H9 (cell line): ENCODE data around the gene AHI1. TPM values are rescaled to one million over a fixed set of nuclear protein-coding genes. Genes with fewer than 3 reads are reported as not detected.

Experiments used
- DNase-seq: peaks from one replicate; pipeline ENCODE4 v3.0.0-alpha.2; 2017
- H2AFZ ChIP-seq: one replicate; pipeline ENCODE4 v1.6.1; 2013; ENCODE audit warnings: mild to moderate bottlenecking, low read length, control low read depth, moderate library complexity
- H2AK5ac ChIP-seq: 2 replicates; pipeline ENCODE4 v1.6.1; 2013; ENCODE audit warnings: low read length, control low read depth, mixed read lengths; ENCODE audit not compliant: insufficient read length
- H2BK120ac ChIP-seq: one replicate; pipeline ENCODE4 v1.6.1; 2013; ENCODE audit warnings: low read depth, mild to moderate bottlenecking, low read length, control low read depth, inconsistent platforms; ENCODE audit not compliant: poor library complexity, severe bottlenecking
- H2BK12ac ChIP-seq: 2 replicates; pipeline ENCODE4 v1.6.1; 2013; ENCODE audit warnings: low read length, control low read depth, mixed read lengths, low read depth; ENCODE audit not compliant: insufficient read length
- H2BK15ac ChIP-seq: 2 replicates; pipeline ENCODE4 v1.6.1; 2013; ENCODE audit warnings: low read depth, low read length, control low read depth
- H2BK20ac ChIP-seq: one replicate; pipeline ENCODE4 v1.6.1; 2013; ENCODE audit warnings: low read depth, mild to moderate bottlenecking, low read length, control low read depth, inconsistent platforms; ENCODE audit not compliant: poor library complexity, severe bottlenecking
- H2BK5ac ChIP-seq: 2 replicates; pipeline ENCODE4 v1.6.1; 2013; ENCODE audit warnings: low read length, control low read depth, mixed read lengths; ENCODE audit not compliant: insufficient read length
- H3K14ac ChIP-seq: 2 replicates; pipeline ENCODE4 v1.6.1; 2013; ENCODE audit warnings: low read length, control low read depth; ENCODE audit not compliant: insufficient read depth
- H3K18ac ChIP-seq: 2 replicates; pipeline ENCODE4 v1.6.1; 2013; ENCODE audit warnings: low read depth, mild to moderate bottlenecking, mixed read lengths, low read length, control low read depth; ENCODE audit not compliant: insufficient read length
- H3K23ac ChIP-seq: 2 replicates; pipeline ENCODE4 v1.6.1; 2013; ENCODE audit warnings: low read length, control low read depth, mixed read lengths, low read depth; ENCODE audit not compliant: insufficient read length
- H3K23me2 ChIP-seq: 2 replicates; pipeline ENCODE4 v1.6.1; 2013; ENCODE audit warnings: low read depth, mild to moderate bottlenecking, mixed read lengths, low read length, control low read depth; ENCODE audit not compliant: insufficient read length, poor library complexity, severe bottlenecking
- H3K27ac ChIP-seq: 2 replicates; pipeline ENCODE4 v1.5.1; 2013; ENCODE audit warnings: low read length, control low read depth, mixed read lengths, low read depth; ENCODE audit not compliant: insufficient read length
- H3K27me3 ChIP-seq: 2 replicates; pipeline ENCODE4 v1.6.1; 2013; ENCODE audit warnings: low read length, control low read depth, inconsistent platforms; ENCODE audit not compliant: insufficient read depth
- H3K4ac ChIP-seq: 2 replicates; pipeline ENCODE4 v1.6.1; 2013; ENCODE audit warnings: low read depth, mild to moderate bottlenecking, control low read depth, inconsistent platforms, low read length, moderate library complexity
- H3K4me1 ChIP-seq: 2 replicates; pipeline ENCODE4 v1.6.1; 2013; ENCODE audit warnings: low read length, control low read depth, inconsistent platforms; ENCODE audit not compliant: insufficient read depth
- H3K4me2 ChIP-seq: 2 replicates; pipeline ENCODE4 v1.6.1; 2013; ENCODE audit warnings: low read length, control low read depth, mixed read lengths; ENCODE audit not compliant: insufficient read length, insufficient read depth
- H3K56ac ChIP-seq: 2 replicates; pipeline ENCODE4 v1.6.1; 2013; ENCODE audit warnings: low read depth, mild to moderate bottlenecking, mixed read lengths, low read length, control low read depth; ENCODE audit not compliant: insufficient read length
- H3K79me1 ChIP-seq: 2 replicates; pipeline ENCODE4 v1.6.1; 2013; ENCODE audit warnings: low read depth, mild to moderate bottlenecking, moderate library complexity, low read length, control low read depth, inconsistent platforms; ENCODE audit not compliant: insufficient read depth, poor library complexity, severe bottlenecking
- H3K79me2 ChIP-seq: 2 replicates; pipeline ENCODE4 v1.6.1; 2013; ENCODE audit warnings: low read length, control low read depth, inconsistent platforms; ENCODE audit not compliant: insufficient read depth
- H3K9ac ChIP-seq: 2 replicates; pipeline ENCODE4 v1.6.1; 2013; ENCODE audit warnings: low read length, control low read depth, mixed read lengths; ENCODE audit not compliant: insufficient read length; ENCODE audit errors: extremely low read depth
- H3K9me3 ChIP-seq: one replicate; pipeline ENCODE4 v1.6.1; 2013; ENCODE audit warnings: low read depth, low read length, inconsistent platforms; ENCODE audit not compliant: control insufficient read depth
- H3T11ph ChIP-seq: one replicate; pipeline ENCODE4 v1.6.1; 2013; ENCODE audit warnings: mild to moderate bottlenecking, low read length, control low read depth, inconsistent platforms
- H4K20me1 ChIP-seq: one replicate; pipeline ENCODE4 v1.6.1; 2013; ENCODE audit not compliant: control insufficient read depth, insufficient read length, insufficient read depth
- H4K5ac ChIP-seq: 2 replicates; pipeline ENCODE4 v1.6.1; 2013; ENCODE audit warnings: low read depth, mild to moderate bottlenecking, mixed read lengths, low read length, control low read depth; ENCODE audit not compliant: insufficient read length
- H4K8ac ChIP-seq: replicated peaks from 2 replicates; pipeline ENCODE4 v1.6.1; 2013; ENCODE audit warnings: low read length, control low read depth, mixed read lengths, low read depth; ENCODE audit not compliant: insufficient read length
- H4K91ac ChIP-seq: 2 replicates; pipeline ENCODE4 v1.6.1; 2013; ENCODE audit warnings: low read depth, mild to moderate bottlenecking, moderate library complexity, mixed read lengths, low read length, control low read depth; ENCODE audit not compliant: insufficient read length
- H3K27ac Mint-ChIP-seq, 3 experiments: 2 replicates in 2 of 3; 3 replicates in 1 of 3; pipeline ENCODE4 v1.8.0; 2020 to 2021; ENCODE audit warnings: mixed read lengths in 3 of 3, mild to moderate bottlenecking in 1 of 3, moderate library complexity in 1 of 3
- H3K27me3 Mint-ChIP-seq: 2 replicates; pipeline ENCODE4 v1.8.0; 2021; ENCODE audit warnings: low read depth, mild to moderate bottlenecking, moderate library complexity, mixed read lengths
- H3K36me3 Mint-ChIP-seq, 3 experiments: 2 replicates in 2 of 3; 3 replicates in 1 of 3; pipeline ENCODE4 v1.8.0; 2020 to 2021; ENCODE audit warnings: low read depth in 3 of 3, mixed read lengths in 3 of 3; ENCODE audit not compliant: insufficient read depth in 1 of 3
- H3K4me1 Mint-ChIP-seq, 2 experiments: 2 replicates each; pipeline ENCODE4 v1.8.0; 2020; ENCODE audit warnings: mixed read lengths in 2 of 2
- H3K4me3 Mint-ChIP-seq, 2 experiments: 2 replicates in 1 of 2; 3 replicates in 1 of 2; pipeline ENCODE4 v1.8.0; 2020 to 2021; ENCODE audit warnings: mild to moderate bottlenecking in 2 of 2, mixed read lengths in 2 of 2, moderate library complexity in 1 of 2
- H3K9me3 Mint-ChIP-seq, 2 experiments: 2 replicates in 1 of 2; 3 replicates in 1 of 2; pipeline ENCODE4 v1.8.0; 2020; ENCODE audit warnings: mild to moderate bottlenecking in 2 of 2, mixed read lengths in 2 of 2, moderate library complexity in 1 of 2
- WGBS: extraction: QIAGEN DNeasy Blood & Tissue Kit; methylation state at CpG from one replicate; pipeline ENCODE4 v1.1.7; 2013; ENCODE audit warnings: missing lambda C conversion rate, low lambda C conversion rate, mixed read lengths; ENCODE audit not compliant: insufficient read length; ENCODE audit errors: extremely low coverage; 5-methylcytosine and 5-hydroxymethylcytosine counted together
- total RNA-seq: library from RNA; stranded (reverse); gene quantifications from 2 replicates; pipeline ENCODE4 v1.2.1, GENCODE V29; 2021
- TF ChIP-seq, protein P1 (sequence below): fragments of 200-600 bp; sonication (generic); conservative IDR thresholded peaks from 3 replicates; pipeline ENCODE4 v1.8.0; 2021; ENCODE audit warnings: antibody characterized with exemption, mild to moderate bottlenecking

AHI1 gene
- total RNA-seq, 1 experiment from 2014 or later = 9.9 TPM

DNA sequence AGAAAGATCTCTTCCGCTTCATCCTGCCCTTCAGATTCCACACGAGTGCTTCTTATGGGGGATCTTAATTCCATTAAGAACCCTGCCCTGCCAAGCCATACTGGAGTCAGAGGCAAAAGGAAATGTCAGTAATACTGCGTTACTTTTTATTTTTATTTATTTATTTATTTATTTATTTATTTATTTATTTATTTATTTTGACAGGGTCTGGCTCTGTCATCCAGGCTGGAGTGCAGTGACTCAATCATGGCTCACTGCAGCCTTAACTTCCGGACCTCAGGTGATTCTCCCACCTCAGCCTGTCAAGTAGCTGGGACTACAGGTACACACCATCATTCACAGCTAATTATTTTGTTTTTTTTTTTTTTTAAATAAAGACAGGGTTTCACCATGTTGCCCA is 236.9 kb downstream of the AHI1 start:
- H2BK20ac ChIP-seq = no peak overlapping the region
- no peaks in the 10 kb centered on the region for H3K23me2 ChIP-seq
- H3K9ac ChIP-seq = no peak overlapping the region
- H2BK5ac ChIP-seq = no peak overlapping the region
- no peak overlapping the region for H4K5ac ChIP-seq
- no peak overlapping the region for H3K4me2 ChIP-seq
- no peaks in the 10 kb centered on the region for H4K20me1 ChIP-seq
- no peak overlapping the region for H3K27ac ChIP-seq
- H2AFZ ChIP-seq = no peak overlapping the region
- no peak overlapping the region for H3K4ac ChIP-seq
- no peaks in the 10 kb centered on the region for H3K27me3 ChIP-seq
- no peak overlapping the region for H4K91ac ChIP-seq
- H3K27me3 Mint-ChIP-seq = peaks cover 2% of the 10 kb centered on the region
- TF ChIP-seq, protein P1, sequence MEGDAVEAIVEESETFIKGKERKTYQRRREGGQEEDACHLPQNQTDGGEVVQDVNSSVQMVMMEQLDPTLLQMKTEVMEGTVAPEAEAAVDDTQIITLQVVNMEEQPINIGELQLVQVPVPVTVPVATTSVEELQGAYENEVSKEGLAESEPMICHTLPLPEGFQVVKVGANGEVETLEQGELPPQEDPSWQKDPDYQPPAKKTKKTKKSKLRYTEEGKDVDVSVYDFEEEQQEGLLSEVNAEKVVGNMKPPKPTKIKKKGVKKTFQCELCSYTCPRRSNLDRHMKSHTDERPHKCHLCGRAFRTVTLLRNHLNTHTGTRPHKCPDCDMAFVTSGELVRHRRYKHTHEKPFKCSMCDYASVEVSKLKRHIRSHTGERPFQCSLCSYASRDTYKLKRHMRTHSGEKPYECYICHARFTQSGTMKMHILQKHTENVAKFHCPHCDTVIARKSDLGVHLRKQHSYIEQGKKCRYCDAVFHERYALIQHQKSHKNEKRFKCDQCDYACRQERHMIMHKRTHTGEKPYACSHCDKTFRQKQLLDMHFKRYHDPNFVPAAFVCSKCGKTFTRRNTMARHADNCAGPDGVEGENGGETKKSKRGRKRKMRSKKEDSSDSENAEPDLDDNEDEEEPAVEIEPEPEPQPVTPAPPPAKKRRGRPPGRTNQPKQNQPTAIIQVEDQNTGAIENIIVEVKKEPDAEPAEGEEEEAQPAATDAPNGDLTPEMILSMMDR = no peak
- H3K18ac ChIP-seq = no peak overlapping the region
- peaks cover 7 to 10% of the 10 kb centered on the region in 2 experiments for H3K4me1 Mint-ChIP-seq
- H3K23ac ChIP-seq = no peak overlapping the region
- H3K36me3 Mint-ChIP-seq = peaks cover 0 to 7% (median 0%) of the 10 kb centered on the region in 3 experiments; a peak in 1 of 7 replicates
- H3K79me1 ChIP-seq = no peaks in the 10 kb centered on the region
- no peak overlapping the region for H4K8ac ChIP-seq
- no peak overlapping the region for H2BK120ac ChIP-seq
- H3K27ac Mint-ChIP-seq = no peak overlapping the region
- DNase-seq = no peak
- H3K9me3 ChIP-seq = no peaks in the 10 kb centered on the region
- no peak overlapping the region for H3T11ph ChIP-seq
- H3K79me2 ChIP-seq = no peaks in the 10 kb centered on the region
- H2BK15ac ChIP-seq = no peak overlapping the region
- H3K14ac ChIP-seq = no peak overlapping the region
- no peak overlapping the region for H3K56ac ChIP-seq
- H2BK12ac ChIP-seq = no peak overlapping the region
- no peaks in the 10 kb centered on the region for H3K4me1 ChIP-seq
- no peaks in the 10 kb centered on the region for H3K9me3 Mint-ChIP-seq
- no CpG with 5 or more reads among the region's 4 CpGs for WGBS
- no peak overlapping the region for H2AK5ac ChIP-seq
- no peak overlapping the region for H3K4me3 Mint-ChIP-seq
